SW480 (cell line): ENCODE data around the gene ST8SIA6.
A peak's percentile ranks its signal among the peaks of the same experiment; 100 is the strongest.
"Not testable (repeated sequence)": the region's sequence is repeated elsewhere in the genome, so short reads cannot be mapped to it uniquely, and the experiment has no call there.

Experiments used
- DNase-seq: peaks from one replicate; pipeline ENCODE4 v3.0.0-alpha.2; 2016; ENCODE audit warnings: low spot score

Gene ST8SIA6

DNA sequence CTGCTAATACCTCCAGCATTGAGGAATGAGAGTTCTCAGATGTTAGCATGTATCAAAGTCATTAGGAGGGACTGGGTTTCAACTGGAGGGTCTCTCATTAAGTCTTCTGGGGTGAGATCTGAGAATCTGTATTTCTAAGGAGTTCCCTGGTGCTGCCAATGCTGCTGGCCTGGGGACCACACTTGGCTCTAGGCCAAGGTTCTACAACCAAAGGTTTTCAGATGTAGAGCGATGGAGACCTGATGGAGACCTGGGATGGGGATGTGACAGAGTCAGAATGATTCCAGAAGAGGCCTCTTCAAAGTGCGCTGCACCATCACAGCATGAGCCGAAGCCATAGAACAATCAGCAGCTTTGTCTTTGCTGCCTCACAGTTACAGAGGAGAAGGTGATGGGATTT lies 27.2 kb downstream of the ST8SIA6 start:
- DNase-seq, result no peak

DNA sequence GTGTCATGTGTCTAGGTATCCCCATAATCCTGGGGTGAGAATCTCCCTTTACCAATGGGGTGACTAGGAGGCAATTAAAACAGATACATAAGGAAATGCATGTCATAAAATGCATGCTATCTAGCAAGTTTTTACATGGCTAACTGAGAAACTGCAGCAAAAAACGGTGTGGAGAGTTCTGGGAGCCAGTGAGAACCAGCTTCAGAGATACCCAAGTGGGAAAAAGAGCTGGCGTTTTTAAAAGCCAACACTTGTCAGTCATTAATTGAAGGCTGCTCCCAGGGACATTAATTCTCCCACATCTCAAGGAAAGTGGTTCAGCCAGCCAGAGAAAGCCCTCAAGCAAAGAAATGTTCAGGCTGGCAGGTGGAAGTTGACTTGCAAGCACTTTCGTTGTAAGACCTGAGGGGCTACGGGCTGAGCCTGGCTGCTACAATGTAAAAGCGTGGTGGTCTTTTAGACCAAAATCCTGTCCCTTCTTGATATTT lies 28.1 kb downstream of the ST8SIA6 start:
- no peak for DNase-seq

DNA sequence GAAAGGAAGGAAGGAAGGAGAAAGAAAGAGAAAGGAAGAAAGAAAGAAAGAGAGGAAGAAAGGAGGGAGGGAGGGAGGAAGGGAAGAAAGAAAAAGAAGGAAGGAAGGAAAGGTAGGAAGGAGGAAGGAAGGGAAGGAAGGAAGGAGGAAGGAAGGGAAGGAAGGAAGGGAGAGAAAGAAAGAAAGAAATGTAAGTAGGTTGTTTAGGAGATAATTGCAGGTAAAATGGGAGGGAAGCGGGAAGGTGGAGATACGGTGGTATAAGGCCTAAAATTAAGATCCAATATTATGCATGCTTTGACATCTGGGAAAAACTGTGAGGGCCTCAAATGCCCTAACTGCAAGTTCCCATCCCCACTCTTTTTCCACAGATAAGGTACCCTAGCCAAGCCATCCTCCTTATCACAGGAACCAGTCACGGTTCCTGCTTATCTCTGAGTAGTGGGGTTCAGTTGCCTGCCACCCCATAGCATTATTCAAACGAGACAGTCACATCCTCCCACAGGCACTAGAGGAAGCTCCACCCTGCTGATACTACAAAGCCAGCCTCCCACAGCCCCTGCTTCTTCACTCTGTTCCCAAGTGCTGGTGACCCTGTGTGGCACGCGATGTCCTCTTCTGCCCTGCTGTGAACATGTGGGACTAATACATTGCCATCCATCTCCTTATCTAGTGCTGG lies 28.7 kb downstream of the ST8SIA6 start:
- DNase-seq, result no peak

DNA sequence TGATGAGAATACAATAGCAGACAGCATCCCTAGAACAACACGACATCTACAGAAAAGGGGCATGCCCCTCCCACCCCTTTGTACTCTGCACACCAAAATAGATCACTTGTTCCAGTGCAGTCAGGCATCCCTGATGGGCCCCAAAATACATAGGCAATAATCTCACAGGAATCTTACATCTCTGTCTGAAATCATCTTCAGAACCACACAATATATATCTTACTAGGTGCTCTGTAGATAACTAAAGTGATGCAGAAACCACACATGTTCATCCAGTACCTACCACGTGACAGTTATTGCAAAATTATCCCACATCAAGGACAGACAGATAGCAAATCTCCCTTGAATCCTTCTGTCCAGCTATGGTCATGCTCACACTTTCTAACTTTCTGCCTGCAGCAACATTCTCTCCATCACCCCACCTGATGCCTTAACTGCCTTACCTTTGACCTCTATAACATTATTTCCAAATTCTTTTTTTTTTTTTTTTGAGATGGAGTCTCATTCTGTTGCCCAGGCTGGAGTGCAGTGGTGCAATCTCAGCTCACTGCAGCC lies 30.7 kb downstream of the ST8SIA6 start:
- peak; percentile 45 for DNase-seq

DNA sequence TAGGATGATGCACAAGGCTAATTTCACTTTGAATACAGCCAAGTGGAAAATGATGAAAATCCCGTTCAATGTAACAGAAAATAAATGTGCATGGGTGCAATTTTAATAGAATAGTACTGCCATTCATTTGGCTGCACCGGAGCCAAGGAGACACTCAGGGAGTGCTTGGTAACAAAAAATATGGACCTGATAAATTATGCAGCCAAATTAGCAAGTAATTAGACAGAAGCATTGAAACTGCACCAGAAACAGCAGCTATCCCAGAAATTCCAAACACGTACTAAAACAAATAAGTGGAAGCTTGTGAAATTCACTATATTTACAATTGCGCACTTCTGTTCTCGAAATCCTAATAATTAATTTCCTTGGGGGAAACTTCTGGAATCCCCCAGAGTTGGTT lies 31.5 kb downstream of the ST8SIA6 start:
- DNase-seq, result no peak

DNA sequence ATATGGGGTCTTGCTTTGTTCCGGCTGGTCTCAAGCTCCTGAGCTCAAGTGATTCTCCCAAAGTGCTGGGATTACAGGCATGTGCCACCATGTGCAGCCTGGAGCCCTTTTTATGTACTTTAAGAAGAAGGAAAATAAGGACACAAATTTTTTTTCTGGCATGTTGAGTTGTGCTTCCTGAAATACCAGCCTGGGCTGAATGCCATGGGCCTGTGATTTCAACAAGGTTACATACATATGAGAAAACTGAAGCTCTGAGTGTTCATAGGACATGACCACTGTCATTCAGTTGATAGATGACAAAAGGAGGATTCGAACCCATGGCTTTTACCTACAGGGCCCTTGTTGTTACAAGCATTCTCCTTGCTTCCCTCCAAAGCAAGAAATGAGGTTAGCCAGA lies 36.1 kb downstream of the ST8SIA6 start:
- no peak for DNase-seq

DNA sequence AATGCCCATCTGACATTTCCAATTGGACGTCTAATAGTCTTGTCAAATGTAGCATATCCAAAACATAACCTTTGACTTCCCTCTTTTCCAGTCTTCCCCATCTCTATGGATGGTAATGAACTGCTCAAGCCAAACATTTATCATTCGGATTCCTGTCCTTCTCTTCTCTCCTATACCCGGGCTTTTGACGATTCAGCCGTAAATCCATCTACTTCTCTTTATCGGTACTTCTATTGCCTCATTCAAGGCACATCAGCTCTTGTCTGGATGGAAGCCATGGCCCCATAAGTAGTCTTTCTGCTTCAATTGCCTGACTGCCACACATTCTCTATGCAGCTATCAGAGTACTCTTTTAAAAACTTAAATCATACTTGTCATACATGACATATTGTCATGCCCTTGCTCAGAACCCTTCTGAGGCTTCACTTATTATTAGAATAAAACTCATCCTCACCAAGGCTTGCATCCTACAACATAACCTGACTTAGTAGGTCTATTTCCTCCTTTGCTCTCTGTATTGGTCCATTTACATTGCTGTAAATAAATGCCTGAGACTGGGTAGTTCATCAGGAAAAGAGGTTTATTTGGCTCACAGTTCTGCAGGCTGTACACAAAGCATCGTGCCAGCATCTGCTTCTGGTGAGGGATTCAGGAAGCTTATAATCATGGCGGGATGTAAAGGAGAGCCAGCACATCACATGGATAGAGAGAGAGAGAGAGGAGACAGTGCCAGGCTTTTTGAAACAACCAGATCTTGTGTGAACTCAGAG lies 37.8 kb downstream of the ST8SIA6 start:
- no peak for DNase-seq

DNA sequence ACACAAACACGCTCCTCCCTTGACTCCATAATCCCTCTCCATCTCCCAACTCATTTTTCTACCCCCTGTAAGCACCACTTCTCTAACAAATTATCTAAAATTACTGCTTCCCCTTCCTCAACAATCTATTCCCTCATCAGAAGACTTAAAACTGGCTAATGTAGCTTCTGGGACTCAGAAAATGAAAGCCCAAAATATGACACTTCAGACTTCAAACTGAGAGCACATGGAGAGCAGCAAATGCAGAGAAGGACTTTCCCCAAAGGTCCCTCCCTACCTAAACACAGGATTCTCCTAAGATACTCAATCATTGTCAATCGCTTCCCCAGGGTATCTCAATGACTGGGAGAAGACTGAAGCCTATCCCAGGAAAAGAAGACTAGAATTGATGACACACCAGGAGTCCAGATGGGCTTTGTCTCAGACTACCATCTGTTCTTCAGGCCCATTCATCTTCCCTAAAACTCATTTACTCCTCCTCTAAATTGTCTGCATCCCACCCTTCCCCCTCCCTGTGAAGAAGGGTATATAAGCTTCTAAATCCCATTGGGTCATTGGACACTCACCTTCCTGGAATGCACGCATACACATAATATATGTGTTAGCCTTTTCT lies 39.2 kb downstream of the ST8SIA6 start:
- no peak for DNase-seq

DNA sequence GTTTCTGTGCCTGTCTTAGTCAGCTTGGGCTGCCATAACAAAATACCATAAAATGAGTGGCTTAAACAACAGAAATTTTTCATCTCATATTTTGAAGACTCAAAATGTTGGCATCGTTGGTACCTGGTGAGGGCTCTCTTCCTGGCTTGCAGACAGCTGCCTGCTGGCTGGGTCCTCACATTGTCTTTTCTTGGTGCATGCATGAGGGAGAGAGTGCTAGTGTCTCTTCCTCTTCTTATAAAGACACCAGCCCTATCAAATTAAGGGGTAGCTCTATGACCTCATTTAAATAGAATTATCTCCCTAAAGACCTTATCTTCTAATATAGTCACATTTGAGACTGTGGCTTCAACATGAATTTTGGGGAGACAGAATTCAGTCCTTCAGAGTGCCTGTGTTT lies 39.9 kb downstream of the ST8SIA6 start:
- DNase-seq, result no peak

DNA sequence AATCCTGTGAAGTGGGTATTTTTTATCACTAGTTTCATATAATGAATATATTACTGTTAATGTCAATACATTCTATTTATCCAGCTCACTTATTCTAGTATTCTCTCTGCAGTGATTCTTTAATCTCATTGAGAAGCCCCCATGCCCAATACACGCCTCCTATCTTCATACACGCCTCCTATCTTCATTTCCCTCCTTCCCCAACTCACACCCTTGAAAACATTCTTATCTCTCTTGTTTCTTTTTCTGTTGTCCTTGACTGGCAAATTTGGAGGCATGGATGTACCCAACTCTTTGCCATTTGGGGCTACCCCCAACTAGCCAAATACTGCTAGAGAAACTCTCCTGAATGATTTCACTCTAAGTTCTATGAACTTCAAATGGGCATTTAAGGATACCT lies 40.5 kb downstream of the ST8SIA6 start:
- DNase-seq, result no peak

DNA sequence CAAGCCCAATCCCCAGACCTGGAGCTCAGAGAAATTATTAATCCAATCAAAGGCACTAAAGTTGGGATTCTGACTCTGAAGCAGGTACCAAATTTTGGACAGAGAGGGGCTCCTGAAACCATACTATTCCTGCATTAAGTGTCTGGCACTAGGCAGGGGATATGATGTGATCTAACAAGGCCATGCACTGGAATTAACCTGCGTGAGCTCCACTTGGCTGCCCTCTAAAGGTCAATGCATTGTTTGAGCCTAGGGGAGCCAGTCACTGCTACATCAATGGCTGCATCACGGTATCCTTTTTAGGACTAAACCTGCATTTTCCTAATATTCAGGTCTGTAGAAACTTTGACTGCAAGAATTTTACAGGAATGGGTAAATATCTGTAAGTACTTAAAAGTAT lies 42.1 kb downstream of the ST8SIA6 start:
- DNase-seq, result peak; percentile 7

DNA sequence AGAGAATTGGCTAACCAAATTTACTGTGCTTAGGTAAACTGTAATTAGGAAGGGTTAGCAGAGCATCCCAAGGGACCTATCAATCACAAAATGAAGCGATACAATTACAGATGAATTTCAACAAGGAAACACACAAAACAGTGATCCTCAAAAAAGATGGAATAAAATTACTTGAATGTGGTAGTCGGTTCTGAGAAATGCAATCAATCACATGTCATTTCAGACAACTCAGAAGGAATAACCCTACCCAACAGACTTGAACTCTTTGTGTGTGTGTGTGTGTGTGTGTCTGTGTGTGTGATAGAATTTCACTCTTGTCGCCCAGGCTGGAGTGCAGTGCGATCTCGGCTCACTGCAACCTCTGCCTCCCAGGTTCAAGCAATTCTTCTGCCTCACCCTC lies 43.5 kb downstream of the ST8SIA6 start:
- DNase-seq, result no peak

DNA sequence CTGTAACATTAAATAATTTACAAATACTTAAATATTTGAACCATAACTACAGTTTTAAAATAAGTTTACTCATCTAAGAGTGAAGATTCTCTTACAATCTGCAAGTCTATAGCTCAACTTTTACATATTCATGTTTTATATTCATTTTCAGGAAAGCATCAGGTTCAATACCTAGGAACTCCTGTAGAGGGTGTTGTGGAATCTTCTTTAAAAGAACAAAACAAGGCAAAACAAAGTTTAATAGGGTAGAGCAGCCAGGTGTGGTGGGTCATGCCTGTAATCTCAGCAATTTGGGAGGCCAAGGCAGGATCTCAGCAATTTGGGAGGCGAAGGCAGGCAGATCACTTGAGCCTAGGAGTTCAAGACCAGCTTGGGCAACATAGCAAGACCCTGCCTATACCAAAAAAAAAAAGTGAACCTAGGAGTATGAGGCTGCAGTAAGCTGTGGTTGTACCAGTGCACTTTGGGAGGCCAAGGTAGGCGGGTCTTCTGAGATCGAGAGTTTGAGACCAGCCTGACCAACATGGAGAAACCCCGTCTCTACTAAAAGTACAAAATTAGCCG lies 45.1 kb downstream of the ST8SIA6 start:
- DNase-seq, result peak; percentile 13

DNA sequence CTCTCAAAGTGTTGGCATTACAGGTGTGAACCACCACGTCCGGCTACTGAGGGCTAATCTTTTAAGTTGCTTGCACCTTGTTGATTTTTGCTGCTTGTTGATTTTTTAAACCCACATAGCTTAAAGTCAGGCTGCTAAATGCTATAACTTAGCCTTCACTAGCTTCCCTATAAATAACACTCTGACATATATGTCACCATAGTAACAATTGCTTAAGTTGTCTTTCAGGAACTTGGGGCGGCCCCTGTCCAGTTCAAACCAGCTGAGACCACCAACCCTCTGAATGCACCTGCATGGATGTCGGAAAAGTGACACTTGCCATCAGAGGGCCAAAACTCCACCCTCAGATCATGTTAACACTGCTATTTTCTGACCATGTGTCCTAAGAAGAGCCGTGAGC lies 47.3 kb downstream of the ST8SIA6 start:
- DNase-seq, result no peak

DNA sequence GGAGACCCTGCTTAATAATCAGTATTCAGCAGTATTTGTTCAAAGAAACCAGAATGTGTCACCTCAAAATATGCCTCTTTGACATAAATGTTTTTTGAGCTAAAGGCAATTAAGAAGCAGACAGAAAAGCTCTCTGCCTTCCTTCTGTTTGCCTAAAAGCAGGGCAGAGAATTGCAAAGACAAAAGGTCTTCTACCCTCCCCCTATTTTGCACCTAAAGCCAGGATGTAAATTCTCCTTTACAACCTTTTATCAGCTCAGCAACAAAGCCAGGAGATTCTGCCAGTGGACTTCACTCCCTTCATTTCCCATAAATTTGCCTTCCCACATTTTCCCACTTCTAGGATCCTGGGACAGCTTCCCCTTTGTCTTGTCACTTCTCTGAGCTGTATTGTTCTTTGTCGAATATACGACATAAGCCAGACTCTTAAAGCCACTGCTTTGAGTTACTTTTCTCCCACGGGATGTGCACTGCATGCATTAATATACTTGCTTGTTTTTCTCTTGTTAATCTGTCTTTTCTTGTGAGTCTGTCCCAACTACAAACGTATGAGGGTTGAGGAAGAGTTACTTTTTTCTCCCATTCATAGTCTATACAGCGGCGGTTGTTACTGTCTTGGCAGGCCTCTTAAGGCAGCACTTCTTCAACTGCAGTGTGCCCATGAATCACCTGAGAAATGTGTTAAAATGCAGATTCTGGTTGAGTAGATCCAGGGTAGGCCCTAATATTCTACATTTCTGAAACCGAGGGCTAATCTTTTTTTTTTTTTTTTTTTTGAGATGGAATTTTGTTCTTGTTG lies 48.2 kb downstream of the ST8SIA6 start:
- no peak for DNase-seq

DNA sequence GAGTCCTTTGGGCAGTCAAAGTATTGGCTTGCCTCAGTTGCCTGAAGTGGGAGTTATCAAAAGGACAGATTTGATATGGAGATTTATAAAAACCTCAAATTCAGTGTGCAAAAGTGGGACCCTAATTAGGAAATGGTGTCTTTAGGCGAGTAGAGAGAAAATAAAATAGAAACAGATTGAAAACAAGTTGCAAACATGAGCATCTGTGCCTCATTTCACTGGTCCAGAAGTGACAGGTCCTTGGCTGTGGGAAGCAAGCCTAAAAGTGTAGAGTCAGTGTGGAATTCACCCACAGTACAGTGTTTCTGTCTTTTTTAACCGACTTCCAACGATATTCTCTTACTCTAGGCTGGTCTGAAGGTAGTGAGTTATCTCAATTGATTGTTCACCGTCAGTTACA lies 51.2 kb downstream of the ST8SIA6 start:
- DNase-seq, result no peak

DNA sequence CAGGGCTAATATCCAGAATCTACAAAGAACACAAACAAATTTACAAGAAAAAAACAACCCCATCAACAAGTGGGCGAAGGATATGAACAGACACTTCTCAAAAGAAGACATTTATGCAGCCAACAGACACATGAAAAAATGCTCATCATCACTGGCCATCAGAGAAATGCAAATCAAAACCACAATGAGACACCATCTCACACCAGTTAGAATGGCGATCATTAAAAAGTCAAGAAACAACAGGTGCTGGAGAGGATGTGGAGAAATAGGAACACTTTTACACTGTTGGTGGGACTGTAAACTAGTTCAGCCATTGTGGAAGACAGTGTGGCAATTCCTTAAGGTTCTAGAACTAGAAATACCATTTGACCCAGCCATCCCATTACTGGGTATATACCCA lies 52.4 kb downstream of the ST8SIA6 start:
- DNase-seq, result not testable (repeated sequence)

DNA sequence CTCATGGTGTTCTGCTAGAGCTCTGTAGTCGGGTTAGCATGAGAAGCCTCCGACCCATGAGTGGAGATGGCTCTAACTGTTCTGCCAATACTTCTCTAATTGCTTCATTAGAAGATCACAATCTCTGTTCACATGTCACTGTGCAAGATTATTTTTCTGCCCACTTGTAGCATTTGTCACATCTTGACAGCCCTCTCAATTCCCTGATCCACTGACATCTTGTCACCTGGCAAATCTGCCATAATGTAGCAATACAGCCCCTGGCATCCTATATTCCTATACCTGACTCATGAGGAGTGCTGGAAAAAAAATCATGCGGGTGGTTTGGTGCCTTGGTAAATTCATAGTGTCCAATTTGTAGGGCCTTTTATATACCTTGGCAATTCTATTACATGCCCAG lies 58.4 kb downstream of the ST8SIA6 start:
- DNase-seq, result no peak

DNA sequence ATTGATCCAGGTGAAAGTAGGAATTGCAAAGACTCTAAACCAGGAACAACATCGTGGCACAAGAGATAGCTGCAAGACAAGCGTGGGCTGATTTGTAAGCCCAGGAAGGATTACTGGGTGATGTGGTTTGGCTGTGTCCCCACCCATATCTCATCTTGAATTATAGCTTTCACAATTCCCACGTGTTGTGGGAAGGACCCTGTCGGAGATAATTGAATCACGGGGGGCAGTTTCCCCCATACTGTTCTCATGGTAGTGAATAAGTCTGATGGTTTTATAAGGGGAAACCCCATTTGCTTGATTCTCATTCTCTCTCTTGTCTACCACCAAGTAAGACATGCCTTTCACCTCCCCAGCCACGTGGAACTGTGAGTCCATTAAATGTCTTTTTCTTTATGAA lies 59.5 kb downstream of the ST8SIA6 start:
- no peak for DNase-seq

DNA sequence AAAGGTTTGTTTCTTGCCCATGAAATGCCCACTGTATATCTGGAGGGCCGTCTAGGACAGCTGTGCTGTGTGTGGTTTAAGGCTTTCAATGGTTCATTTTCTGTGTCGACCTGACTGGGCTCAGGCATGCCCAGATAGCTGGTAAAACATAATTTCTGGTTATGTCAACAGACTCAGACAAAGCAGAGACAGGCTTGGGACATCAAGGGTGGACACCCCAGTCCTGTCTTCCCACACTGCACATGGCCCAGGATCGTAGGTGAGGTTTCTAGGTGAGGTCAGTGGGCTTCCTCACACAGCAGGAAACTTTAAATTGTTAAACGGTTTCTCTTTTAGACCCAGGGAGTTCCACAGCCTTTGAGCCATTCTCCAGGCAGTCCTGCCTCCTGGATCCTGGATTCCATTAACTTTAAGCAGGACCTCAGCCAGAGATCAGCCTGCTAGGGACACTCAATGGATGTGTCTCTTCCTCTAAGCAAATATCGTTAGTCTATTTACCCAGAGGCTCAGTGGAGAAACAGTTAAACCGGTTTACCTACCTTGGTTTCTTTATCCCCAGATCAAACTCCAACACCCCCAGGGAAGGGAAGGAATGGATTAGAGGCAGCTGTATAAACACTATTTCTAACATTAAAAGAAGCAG lies 66.4 kb downstream of the ST8SIA6 start:
- DNase-seq, result no peak

DNA sequence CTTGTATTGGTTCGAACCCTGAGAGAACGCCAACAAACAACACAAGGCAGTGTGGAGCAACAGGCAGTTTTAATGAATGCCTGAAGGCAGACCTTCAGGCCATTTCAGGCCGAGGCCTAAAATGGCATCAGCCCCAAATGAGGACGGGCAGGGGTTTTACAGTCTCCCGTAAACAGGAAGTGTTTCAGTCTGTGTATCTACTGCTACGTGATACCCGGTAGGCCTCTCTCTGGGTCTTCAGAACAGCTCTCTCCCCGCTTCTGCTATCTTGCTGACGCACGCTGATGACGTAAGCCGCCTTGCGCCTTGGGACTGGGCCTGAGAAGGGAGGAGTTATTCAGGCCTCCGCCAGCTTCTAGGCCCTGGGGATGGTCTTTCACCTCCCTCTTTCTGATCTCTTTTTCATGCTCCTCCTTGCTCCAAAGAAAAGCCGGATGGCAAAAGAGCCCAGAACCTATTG lies 67.7 kb downstream of the ST8SIA6 start:
- DNase-seq, result no peak
